Measurements from ENCODE around the gene CCDC107. TPM values are rescaled to one million over a fixed set of nuclear protein-coding genes. Genes with fewer than 3 reads are reported as not detected.

The CCDC107 gene
- total RNA-seq, 6 experiments from 2014 or later = 10.0 to 24.2 (median 15.3) TPM

DNA sequence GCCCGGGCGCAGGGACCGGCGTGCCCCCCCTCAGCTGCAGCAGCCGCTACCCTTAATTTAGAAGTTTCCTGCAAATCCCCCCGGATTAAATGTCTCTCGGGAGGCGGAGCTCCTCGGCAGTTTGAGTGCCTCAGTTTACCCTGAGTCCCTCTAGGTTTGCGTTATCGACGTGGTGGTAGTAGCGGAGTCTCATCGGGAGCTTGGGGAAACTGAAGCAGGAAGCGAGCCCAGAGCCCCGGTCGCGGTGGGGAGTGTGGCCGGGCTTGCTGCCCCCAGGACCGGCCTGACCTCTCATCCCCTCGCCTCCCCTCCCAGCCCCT lies 32.2 kb downstream of the CCDC107 start:
- Histone ChIP-seq H3K9me3 (no peaks in the 10 kb centered on the region), H3K27me3 (no peaks in the 10 kb centered on the region), H3K4me3 (peak overlapping the region; percentile 57 to 68 (median 63)), H3K27ac (peak overlapping the region; percentile 62 to 80 (median 71)), H3K36me3 (no peaks in the 10 kb centered on the region), H3K4me1 (peaks cover 0 to 2% (median 0%) of the 10 kb centered on the region in 4 donors)
- no peak for DNase-seq
- intact Hi-C loops (cut with DNase I) = no loop called here
- WGBS (ENCODE audit: insufficient coverage, low coverage, low lambda C conversion rate, missing lambda C conversion rate) = 7% methylated on average over 7 of the region's 21 CpGs
- TF ChIP-seq, protein P1, sequence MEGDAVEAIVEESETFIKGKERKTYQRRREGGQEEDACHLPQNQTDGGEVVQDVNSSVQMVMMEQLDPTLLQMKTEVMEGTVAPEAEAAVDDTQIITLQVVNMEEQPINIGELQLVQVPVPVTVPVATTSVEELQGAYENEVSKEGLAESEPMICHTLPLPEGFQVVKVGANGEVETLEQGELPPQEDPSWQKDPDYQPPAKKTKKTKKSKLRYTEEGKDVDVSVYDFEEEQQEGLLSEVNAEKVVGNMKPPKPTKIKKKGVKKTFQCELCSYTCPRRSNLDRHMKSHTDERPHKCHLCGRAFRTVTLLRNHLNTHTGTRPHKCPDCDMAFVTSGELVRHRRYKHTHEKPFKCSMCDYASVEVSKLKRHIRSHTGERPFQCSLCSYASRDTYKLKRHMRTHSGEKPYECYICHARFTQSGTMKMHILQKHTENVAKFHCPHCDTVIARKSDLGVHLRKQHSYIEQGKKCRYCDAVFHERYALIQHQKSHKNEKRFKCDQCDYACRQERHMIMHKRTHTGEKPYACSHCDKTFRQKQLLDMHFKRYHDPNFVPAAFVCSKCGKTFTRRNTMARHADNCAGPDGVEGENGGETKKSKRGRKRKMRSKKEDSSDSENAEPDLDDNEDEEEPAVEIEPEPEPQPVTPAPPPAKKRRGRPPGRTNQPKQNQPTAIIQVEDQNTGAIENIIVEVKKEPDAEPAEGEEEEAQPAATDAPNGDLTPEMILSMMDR (IDR thresholded peaks at IDR 0.05) = no peak
- TF ChIP-seq POLR2A (IDR thresholded peaks at IDR 0.05) = no peak
- no peak for ATAC-seq

DNA sequence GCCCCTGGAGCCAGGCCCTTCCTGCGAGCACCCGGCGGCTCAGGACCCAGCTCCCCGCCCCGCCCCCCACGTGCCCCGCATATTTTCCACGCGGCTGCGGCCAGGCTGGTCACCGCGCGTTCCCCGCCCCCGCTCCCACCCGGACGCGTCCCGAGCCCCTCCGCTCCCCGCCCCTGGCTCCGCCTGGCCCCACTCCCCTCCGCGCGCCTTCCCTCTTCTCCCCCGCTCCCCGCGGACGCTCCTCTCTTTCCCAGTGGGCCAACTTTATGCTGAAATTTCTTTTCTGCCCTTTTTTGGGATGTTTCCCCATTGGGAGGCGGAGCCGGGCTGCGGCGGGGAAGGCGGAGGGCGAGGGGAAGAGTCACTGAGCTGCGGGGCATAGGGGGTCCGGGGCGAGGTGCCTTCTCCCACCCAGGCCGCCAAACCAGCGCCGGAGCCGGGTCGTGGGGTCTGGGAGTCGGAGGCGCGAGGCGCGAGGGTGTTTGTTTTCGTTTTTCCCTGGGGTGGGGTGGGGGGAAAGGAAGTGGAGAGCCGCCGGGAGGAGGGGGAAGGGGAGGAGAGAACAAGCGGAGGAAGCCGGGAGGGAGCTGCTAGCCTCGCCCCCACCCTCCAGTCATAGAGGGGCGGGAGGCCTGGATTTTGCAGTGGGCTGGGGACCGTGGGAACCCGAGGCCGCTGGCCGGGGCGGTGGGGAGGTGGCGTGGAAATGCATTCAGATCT lies 32.7 kb downstream of the CCDC107 start:
- DNase-seq (peak; percentile 63 to 70 (median 68)), ATAC-seq (peak; percentile 70 to 79 (median 74))
- H3K4me1 ChIP-seq = peaks cover 0 to 2% (median 0%) of the 10 kb centered on the region in 4 donors
- intact Hi-C loops (cut with DNase I) = no loop called here
- peak overlapping the region; percentile 57 to 68 (median 63) for H3K4me3 ChIP-seq
- peaks cover 0 to 2% (median 0%) of the 10 kb centered on the region in 4 donors for H3K36me3 ChIP-seq
- peak overlapping the region; percentile 62 to 80 (median 71) for H3K27ac ChIP-seq
- H3K27me3 ChIP-seq = no peaks in the 10 kb centered on the region
- TF ChIP-seq, protein P1 (IDR thresholded peaks at IDR 0.05) = no peak
- peak; percentile 23 for TF ChIP-seq POLR2A (IDR thresholded peaks at IDR 0.05)
- no peaks in the 10 kb centered on the region for H3K9me3 ChIP-seq
- WGBS (ENCODE audit: insufficient coverage, low coverage, low lambda C conversion rate, missing lambda C conversion rate) = 1% methylated on average over 35 of the region's 61 CpGs

DNA sequence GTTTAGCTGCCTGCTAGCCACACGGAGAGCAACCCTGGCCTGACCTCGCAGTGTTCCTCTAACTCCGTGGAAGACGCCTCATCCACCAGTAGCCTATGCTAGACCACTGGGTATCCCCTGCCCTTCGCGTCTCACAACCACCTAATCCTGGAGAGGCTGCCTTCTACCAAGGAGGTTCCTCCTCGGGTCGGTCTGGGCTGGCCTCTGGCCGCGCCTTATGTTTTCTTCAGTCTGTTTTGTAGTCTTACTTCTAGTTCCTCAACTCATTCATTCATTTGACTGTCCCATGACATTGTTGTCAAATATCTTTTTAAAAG lies 33.2 kb downstream of the CCDC107 start:
- WGBS (ENCODE audit: insufficient coverage, low coverage, low lambda C conversion rate, missing lambda C conversion rate) = 57% methylated on average over 6 of the region's 10 CpGs
- no peaks in the 10 kb centered on the region for H3K9me3 ChIP-seq
- H3K36me3 ChIP-seq = peaks cover 0 to 7% (median 0%) of the 10 kb centered on the region in 4 donors
- peaks cover 0 to 2% (median 0%) of the 10 kb centered on the region in 4 donors for H3K4me1 ChIP-seq
- no peaks in the 10 kb centered on the region for H3K27me3 ChIP-seq
- intact Hi-C loops (cut with DNase I) = no loop called here
- ATAC-seq (no peak), DNase-seq (no peak)
- peak overlapping the region in 2 of 3 donors; percentile 71 to 80 for H3K27ac ChIP-seq
- TF ChIP-seq, protein P1 (IDR thresholded peaks at IDR 0.05) = no peak
- no peak for TF ChIP-seq POLR2A (IDR thresholded peaks at IDR 0.05)
- peak overlapping the region; percentile 57 to 68 (median 63) for H3K4me3 ChIP-seq

DNA sequence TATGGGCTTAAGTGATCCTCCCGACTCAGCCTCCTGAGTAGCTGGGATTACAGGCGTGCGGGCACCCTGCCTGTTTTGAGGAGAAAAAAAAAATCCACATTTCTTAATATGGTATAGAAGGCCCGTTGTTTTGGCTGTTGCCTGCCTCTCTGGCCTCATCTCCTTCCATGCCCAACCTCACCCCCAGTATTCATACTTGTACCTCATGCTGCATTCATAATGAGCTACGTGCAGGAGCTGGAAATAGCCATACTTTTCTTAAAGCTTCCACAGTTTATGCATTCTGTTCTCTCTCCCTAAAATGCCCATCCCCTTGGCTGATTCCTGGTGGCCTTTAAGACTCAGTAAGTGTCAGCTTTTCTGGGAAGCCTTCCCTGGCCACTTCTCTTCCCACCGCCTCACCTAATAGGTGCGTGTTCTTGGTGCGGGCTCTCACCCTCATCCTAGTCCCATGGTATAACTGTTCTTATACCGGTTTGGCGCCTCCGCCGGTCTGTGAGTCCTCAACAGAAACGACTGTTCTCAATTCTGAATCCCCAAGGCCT lies 33.7 kb downstream of the CCDC107 start:
- intact Hi-C loops (cut with DNase I) = no loop called here
- Histone ChIP-seq H3K4me1 (peaks cover 0 to 2% (median 0%) of the 10 kb centered on the region in 4 donors), H3K27ac (no peak overlapping the region), H3K9me3 (no peaks in the 10 kb centered on the region), H3K36me3 (peaks cover 0 to 10% (median 0%) of the 10 kb centered on the region in 4 donors), H3K4me3 (no peak overlapping the region), H3K27me3 (no peaks in the 10 kb centered on the region)
- DNase-seq (peak in 1 of 3 donors; percentile 14), ATAC-seq (no peak)
- no peak for TF ChIP-seq POLR2A (IDR thresholded peaks at IDR 0.05)
- TF ChIP-seq, protein P1 (IDR thresholded peaks at IDR 0.05) = no peak
- WGBS (ENCODE audit: insufficient coverage, low coverage, low lambda C conversion rate, missing lambda C conversion rate) = 86% methylated on average over 10 of the region's 13 CpGs

Measured in right lobe of liver (tissue), 6 donors.